Posterior vena cava (tissue), 2 donors: ENCODE results near the gene DCP1A. TPM values are rescaled to one million over a fixed set of nuclear protein-coding genes. Genes with fewer than 3 reads are reported as not detected.
"Not testable (repeated sequence)": the region's sequence is repeated elsewhere in the genome, so short reads cannot be mapped to it uniquely, and the experiment has no call there.

Experiments
- DNase-seq: peaks from one replicate; pipeline ENCODE4 v3.0.0-alpha.2; 2020; ENCODE audit warnings: low spot score
- intact Hi-C, 2 donors: fragments of 100-400 bp; cut with DNase I; formaldehyde crosslinking; loops; one replicate each; pipeline versions ENCODE4 v1.14.1 to v1.14.2; 2022 to 2023
- total RNA-seq, 2 donors: library from RNA; stranded (reverse); fragmentation: NEBNext Ultra II Directional; extraction: Animal tissue kit (Norgen Biotek cat#: 25700); gene quantifications; one replicate each; pipeline ENCODE4 v1.2.1, GENCODE V29; 2021
- donor health status: DM: yes; HTN: yes; CAD: no.
- donor health status: DM: yes; HTN: yes; CAD: no.

DCP1A gene
- total RNA-seq, 2 donors from 2014 or later = 18.2 to 22.2 TPM

- intact Hi-C loops = no loop called here
- no peak for DNase-seq
These were observed 93.4 kb downstream of the DCP1A start for GRCh38 chr3:53253707-53254508.

- DNase-seq, intact Hi-C loops: not testable (repeated sequence)
These were observed 94.4 kb downstream of the DCP1A start for GRCh38 chr3:53252947-53253322.

- intact Hi-C loops = no loop called here
- DNase-seq = no peak
These were observed 95.0 kb downstream of the DCP1A start for GRCh38 chr3:53252096-53252946.

DNA sequence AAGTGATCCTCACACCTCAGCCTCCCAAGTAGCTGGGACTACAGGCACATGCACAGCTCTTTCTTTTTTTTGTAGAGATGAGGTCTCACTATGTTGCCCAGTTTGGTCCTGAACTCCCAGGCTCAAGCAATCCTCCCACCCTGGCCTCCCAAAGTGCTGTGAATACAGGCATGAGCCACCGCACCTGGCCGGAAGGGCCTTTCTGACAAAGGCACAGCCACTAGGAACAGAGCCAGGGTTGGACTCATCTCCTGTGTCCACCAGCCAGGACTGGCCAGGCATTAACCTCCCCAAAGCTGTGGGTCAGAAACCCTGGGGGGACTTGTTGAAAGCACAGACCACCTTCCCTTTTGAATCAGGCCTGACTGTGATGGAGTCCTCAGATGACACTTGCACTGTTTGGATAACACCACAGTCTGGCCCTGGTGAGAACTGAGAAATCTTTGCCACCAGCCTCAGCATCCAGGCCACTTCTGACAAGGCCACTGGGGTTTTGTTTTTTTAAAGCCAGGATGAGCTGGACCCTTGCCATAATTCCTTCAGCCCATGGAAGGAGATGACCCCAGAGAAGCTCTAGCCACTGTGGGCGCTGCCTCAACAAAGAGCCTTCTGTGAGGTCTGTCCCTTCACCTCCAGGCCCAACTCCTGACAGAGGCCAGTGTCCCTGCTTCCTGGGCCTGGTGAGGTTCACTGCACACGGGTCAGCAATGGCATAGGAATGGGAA lies 96.3 kb downstream of the DCP1A start:
- DNase-seq = no peak
- intact Hi-C loops = no loop called here

DNA sequence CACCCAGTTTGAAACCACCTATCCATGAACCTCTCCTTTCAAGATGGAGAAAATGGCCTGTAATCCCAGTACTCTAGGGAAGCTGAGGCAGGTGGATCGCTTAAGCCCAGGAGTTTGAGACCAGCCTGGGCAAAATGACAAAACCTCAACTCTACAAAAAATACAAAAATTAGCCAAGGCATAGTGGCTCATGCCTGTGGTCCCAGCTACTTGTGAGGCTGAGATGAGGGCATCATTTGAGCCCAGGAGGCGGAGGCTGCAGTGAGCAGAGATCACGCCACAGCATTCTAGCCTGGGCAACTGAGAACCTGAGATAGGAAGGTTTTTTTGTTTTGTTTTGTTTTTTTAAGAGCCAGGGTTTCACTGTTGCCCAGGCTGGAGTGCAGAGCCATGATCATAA lies 96.9 kb downstream of the DCP1A start:
- DNase-seq = no peak
- intact Hi-C loops = no loop called here

- no peak for DNase-seq
- intact Hi-C loops = no loop called here
These were observed 99.2 kb downstream of the DCP1A start for GRCh38 chr3:53248161-53248560.

GRCh38 chr3:53247619-53248018 lies 99.7 kb downstream of the DCP1A start:
- no peak for DNase-seq
- intact Hi-C loops = no loop called here

DNA sequence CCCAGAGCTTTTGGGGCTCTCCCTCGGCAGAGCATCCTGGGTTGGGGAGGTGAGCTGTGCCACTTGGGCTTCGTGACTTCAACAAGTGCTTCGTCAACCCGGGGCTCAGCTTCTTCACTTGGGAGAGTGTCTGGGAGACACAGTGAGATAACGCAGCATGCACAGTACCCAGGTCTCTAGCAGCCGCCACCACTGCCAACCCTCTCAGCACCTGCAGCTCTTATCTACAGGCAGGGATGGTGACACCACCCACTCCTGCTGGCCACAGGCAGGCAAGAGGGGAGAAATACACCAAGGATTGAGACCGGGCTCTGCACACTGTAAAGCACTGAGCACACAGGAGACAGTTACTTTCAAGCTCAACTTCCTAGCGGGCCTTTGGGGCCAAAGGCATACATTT lies 103.1 kb downstream of the DCP1A start:
- no peak for DNase-seq
- intact Hi-C loops = no loop called here

GRCh38 chr3:53243785-53244184 lies 103.6 kb downstream of the DCP1A start:
- intact Hi-C loops = no loop called here

DNA sequence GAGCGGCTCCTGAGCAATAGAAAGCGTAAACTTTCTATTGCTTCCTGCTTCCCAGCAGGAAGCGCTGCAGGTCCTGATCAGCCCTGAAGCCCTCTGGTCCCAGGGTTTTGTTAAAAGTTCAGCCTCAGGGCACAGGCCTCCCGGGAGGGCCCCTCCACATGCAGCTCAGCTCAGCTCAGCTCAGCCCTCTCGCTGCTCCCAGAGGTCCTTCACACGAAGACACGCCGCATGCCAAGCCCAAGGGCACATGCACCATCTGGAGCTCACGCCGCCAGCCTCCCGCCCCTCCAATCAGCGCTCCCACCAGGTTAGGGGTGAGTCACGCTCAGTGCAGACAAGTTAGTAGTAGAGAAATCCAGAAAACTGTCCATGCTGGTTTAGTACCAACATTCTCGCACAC lies 104.2 kb downstream of the DCP1A start:
- no peak for DNase-seq
- intact Hi-C loops = no loop called here

More at GRCh38 chr3:53243785-53244184, 103.6 kb downstream of the DCP1A start:
- no peak for DNase-seq

- intact Hi-C loops = no loop called here
- peak; percentile 69 for DNase-seq
These were observed 104.7 kb downstream of the DCP1A start for GRCh38 chr3:53242642-53243041.

- intact Hi-C loops = no loop called here
- DNase-seq = peak; percentile 79
These were observed 105.2 kb downstream of the DCP1A start for GRCh38 chr3:53242155-53242554.

DNA sequence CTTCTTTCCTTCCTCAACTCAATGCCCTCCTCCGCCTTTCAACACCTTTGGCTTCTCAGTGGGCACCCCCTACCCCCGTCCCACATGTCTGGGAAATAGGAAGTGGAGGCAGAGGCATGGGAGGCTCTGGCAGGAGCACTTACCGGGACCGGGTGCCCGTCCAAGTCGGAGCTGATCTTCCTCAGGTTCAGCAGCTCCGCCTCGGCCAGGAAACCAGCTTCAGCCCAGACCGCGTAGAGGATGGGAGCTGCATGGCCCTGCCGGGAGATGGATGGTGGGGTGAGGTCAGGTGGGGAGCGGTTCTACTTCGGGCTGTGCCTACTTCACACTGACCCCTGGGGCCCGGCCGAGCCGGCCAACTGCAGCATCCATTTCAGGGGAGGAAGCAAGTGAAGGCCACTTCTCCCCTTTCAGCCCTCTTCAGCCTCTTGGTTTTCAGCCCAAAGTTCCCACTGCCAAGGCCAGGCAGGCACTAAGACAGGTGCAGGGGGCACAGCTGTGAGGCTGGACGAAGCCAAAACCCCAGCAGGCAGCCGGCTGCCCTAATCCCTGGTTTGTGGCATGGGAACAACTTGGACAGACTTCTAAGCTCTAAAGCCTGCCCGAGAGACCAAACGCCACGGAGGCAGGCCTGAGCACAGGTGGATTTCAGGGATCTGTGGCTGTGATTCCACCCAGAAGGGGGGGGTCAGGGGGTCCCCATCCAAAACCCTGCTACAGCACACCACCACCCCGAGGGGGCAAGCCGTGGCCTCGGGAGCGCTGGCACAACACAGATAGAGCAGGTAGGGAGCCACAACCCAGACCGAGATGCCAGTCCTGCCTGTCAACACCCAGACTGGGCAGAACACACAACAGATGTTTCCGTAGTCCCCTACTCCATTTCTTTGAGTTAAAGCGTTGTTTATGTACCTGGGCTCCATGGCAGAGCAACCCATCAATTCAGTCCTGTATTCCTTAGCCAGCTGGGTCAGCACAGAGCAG lies 106.1 kb downstream of the DCP1A start:
- intact Hi-C loops = no loop called here
- DNase-seq = no peak

DNA sequence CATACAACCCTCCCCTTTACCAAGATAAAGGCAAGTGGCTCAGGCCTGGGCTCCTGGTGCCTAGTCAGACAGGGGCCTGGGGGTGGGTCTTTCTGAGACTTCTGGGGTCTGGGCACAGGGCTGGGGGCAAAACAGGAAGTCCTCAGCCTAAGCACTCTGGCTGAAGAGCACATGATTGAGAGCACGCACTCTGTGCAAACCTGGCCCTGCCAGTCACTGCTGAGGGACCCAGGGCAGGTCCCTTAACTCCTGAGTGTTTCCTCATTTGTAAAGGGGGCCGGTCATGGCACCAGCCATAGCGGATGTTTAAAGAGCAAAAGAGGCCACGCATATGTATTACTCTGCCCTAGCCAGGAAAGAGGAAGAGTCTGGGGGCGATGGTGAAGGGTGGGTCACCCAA lies 107.5 kb downstream of the DCP1A start:
- DNase-seq = no peak
- intact Hi-C loops = no loop called here

DNA sequence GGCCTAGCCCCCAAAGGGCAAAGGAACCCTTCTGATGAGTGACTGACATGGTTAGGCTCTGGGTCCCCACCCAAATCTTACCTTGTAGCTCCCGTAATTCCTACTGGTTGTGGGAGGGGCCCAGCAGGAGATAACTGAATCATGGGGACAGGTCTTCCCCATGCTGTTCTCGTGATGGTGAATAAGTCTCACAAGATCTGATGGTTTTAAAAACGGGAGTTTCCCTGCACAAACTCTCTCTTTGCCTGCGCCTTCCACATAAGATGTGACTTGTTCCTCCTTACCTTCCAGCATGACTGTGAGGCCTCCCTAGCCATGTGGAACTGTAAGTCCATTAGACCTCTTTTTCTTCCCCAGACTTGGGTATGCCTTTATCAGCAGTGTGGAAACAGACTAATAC lies 108.5 kb downstream of the DCP1A start:
- intact Hi-C loops = no loop called here
- no peak for DNase-seq

DNA sequence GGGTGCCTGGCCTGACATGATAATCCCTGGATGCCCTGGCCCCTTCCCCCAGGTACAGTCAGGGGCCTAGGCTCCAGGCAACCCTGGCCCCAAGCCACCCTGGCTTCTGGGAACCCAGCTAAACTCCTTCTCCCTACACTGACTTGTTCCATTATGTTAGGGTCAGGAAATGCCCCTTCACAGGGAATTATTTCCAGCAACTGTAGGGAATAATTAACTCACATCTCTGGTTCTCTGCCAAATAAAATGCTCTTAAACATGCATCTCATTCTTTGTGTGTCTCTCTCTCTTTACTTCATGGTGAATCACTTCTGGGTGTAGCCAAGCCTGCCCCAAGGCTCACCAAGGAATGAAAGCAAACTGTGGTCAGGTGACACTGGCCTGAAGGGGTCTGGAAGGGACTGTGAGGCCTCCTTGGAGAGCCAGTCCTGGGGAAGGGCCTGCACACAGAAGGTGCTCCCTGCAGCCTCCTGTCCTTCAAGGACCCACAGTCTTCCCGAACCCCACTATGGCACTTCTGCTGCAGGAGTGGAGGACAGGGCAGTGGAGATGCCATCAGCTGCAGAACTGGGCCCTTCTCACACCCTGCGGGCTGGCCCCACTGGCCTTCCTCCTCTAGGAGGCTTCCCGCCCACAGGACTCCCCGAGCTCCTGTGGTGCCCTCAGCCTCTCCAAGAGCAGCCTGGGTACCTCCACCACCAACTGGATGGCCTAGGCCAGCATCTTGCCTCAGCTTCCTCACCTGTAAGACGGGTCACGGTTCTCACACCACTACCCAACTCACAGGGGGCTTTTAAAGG lies 109.1 kb downstream of the DCP1A start:
- intact Hi-C loops = no loop called here
- DNase-seq = peak; percentile 77

DNA sequence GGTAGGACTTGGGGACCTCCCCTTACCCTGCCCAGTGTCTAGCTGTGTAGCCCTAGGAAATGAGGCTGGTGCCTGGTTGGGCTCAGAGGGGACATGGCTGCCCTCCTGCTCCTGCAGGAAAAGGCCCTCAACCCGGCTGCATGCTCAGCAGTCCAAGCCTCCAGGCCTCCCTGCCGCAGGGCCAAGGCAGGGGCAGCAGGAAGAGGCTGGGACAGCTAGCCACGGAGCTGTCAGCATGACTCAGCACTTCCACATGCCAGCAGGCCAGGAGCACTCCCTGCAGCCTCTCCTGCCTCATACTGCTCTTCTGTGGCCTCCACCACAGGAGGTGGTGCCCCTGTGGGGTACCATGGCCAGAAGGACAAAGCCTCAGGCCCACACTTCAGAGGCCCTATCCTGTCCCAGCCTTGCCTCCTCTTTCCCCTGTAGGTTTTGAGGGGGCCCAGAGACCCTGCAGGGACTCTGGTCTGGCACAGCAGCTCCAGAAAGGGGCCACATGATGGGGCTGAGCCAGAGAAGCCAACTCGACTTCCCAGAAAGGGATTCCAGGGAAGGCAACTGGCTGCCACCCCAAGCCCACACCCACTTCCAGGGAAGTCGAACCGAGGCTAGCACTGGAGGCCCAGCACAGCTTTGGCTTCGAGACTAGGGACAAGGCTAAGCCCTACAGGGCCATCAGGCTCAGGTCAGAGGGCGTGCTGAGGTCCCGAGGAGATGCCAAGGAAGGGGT lies 111.1 kb downstream of the DCP1A start:
- intact Hi-C loops = no loop called here
- peak; percentile 92 for DNase-seq
